ENCODE measurements around the gene FBXW12. TPM values are rescaled to one million over a fixed set of nuclear protein-coding genes. Genes with fewer than 3 reads are reported as not detected.

The FBXW12 gene
- total and polyA plus RNA-seq, 2 of the 8 experiments (the other 6 are each of a cell fraction or from before 2014, with no cell fraction given), result 0.35 to 0.85 TPM

DNA sequence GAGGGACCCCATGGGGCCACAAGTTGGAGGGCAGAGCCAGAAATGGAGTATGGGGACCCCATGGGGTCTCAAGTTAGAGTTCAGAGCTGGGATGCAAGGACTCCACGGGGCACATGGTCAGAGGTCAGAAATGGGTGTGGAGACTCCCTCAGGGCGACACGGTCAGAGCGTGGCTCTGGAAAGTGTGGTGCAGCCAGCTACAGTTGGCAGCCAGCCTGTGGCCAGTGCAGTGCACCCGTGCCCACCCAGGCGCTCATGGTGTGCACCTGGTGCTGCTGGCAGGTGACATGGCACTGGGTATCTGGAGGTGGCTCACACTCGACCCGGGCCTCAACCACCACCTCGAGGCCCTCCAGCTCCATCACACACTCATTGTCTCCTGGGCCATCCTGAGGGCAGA is 46.6 kb downstream of the FBXW12 start:
- POLR2A ChIA-PET (ENCODE audit: partially characterized antibody), result interaction anchor here (0.9 to 31.5 kb wide), 8 partner anchors 9 to 91 kb away, joined by 3 to 650 read pairs (median 8); partner anchors contain the start of genes ATRIP, CCDC51, PLXNB1 and TMA7
- DNase-seq (ENCODE audit: low read depth in 1 of 2, low spot score in 2 of 2), result no peak
- no peak for TF ChIP-seq POLR2A (IDR thresholded peaks at IDR 0.05; ENCODE audit: control extremely low read depth in 1 of 2, low read depth in 2 of 2, low read length in 2 of 2)
- TF ChIP-seq, protein P1, sequence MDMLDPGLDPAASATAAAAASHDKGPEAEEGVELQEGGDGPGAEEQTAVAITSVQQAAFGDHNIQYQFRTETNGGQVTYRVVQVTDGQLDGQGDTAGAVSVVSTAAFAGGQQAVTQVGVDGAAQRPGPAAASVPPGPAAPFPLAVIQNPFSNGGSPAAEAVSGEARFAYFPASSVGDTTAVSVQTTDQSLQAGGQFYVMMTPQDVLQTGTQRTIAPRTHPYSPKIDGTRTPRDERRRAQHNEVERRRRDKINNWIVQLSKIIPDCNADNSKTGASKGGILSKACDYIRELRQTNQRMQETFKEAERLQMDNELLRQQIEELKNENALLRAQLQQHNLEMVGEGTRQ (IDR thresholded peaks at IDR 0.05; ENCODE audit: low read length), result no peak
- no peak for TF ChIP-seq RFX5 (IDR thresholded peaks at IDR 0.05; ENCODE audit: borderline replicate concordance, low read depth, low read length)
- no peak for TF ChIP-seq RBBP5 (IDR thresholded peaks at IDR 0.05; ENCODE audit: borderline replicate concordance, low read depth, low read length)
- TF ChIP-seq SIX5 (IDR thresholded peaks at IDR 0.05; ENCODE audit: low read depth, low read length), result no peak
- no peak for TF ChIP-seq RNF2 (IDR thresholded peaks at IDR 0.05; ENCODE audit: borderline replicate concordance, low read depth, low read length, missing control alignments, poor library complexity, severe bottlenecking)
- TF ChIP-seq SP4 (IDR thresholded peaks at IDR 0.05; ENCODE audit: low read length), result no peak
- TF ChIP-seq ASH2L (IDR thresholded peaks at IDR 0.05; ENCODE audit: low read length), result no peak
- TF ChIP-seq, protein P2, sequence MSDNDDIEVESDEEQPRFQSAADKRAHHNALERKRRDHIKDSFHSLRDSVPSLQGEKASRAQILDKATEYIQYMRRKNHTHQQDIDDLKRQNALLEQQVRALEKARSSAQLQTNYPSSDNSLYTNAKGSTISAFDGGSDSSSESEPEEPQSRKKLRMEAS (IDR thresholded peaks at IDR 0.05), result no peak
- no peak for TF ChIP-seq CEBPB (IDR thresholded peaks at IDR 0.05; ENCODE audit: low read depth, low read length)
- no peak for TF ChIP-seq HDAC6 (IDR thresholded peaks at IDR 0.05; ENCODE audit: low read depth, low read length)
- TF ChIP-seq NANOG (IDR thresholded peaks at IDR 0.05; ENCODE audit: insufficient read depth, low read depth, low read length, poor library complexity, severe bottlenecking), result no peak
- TF ChIP-seq GABPA (IDR thresholded peaks at IDR 0.05; ENCODE audit: borderline replicate concordance, insufficient read depth, low read length), result no peak

More for the DNA sequence above, 46.6 kb downstream of the FBXW12 start:
- Histone ChIP-seq H3K36me3 (ENCODE audit: control insufficient read depth in 2 of 4, insufficient read depth in 4 of 4, low read length in 3 of 4) (peaks cover 52 to 63% (median 58%) of the 10 kb centered on the region in 4 experiments), H3K4me1 (replicated peaks in 1 of 4; ENCODE audit: control insufficient read depth in 3 of 4, insufficient read depth in 4 of 4, low read length in 3 of 4) (no peaks in the 10 kb centered on the region), H3K14ac (ENCODE audit: insufficient read length) (no peak overlapping the region), H3K23ac (ENCODE audit: insufficient read length) (no peak overlapping the region), H3K79me1 (ENCODE audit: low read depth, low read length) (peaks cover 13% of the 10 kb centered on the region), H4K8ac (ENCODE audit: extremely low read depth, insufficient read depth, low read length) (no peak overlapping the region), H3K23me2 (ENCODE audit: low read depth, low read length) (no peaks in the 10 kb centered on the region), H4K20me1 (replicated peaks in 1 of 2; ENCODE audit: control insufficient read depth in 1 of 2, insufficient read depth in 2 of 2, low read length in 2 of 2) (peaks cover 22 to 50% of the 10 kb centered on the region in 2 experiments), H4K5ac (ENCODE audit: insufficient read length, low read depth, low read length) (no peak overlapping the region), H2AK5ac (ENCODE audit: low read depth, low read length) (no peak overlapping the region), H2BK12ac (ENCODE audit: low read depth, low read length) (no peak overlapping the region), H3K9ac (replicated peaks in 1 of 4; ENCODE audit: extremely low read depth in 1 of 4, low read depth in 3 of 4, low read length in 3 of 4) (no peak overlapping the region), H3K4ac (replicated peaks; ENCODE audit: insufficient read length, low read depth, low read length) (no peak overlapping the region), H2BK20ac (ENCODE audit: low read length) (no peak overlapping the region), H3K18ac (ENCODE audit: extremely low read depth, low read length) (no peak overlapping the region), H3K9me3 (ENCODE audit: insufficient read depth in 2 of 2, low read depth in 1 of 2, low read length in 1 of 2) (no peaks in the 10 kb centered on the region), H3K27me3 (replicated peaks in 1 of 4; ENCODE audit: control insufficient read depth in 3 of 4, extremely low read depth in 1 of 4, insufficient read depth in 3 of 4, low read length in 3 of 4) (no peaks in the 10 kb centered on the region), H3K56ac (replicated peaks; ENCODE audit: insufficient read length, low read depth, low read length) (no peak overlapping the region), H2BK5ac (ENCODE audit: low read depth, low read length) (0 out of 2 replicates have a peak overlapping the region, but pooled peaks have one; percentile 21), H2AFZ (ENCODE audit: low read length) (no peak overlapping the region), H2BK15ac (ENCODE audit: low read length) (no peak overlapping the region), H3K79me2 (ENCODE audit: control insufficient read depth in 1 of 2, insufficient read depth in 2 of 2, low read length in 2 of 2) (peaks cover 0 to 18% of the 10 kb centered on the region in 2 experiments; a peak in 1 of 4 replicates), H3K4me3 (ENCODE audit: extremely low read depth in 1 of 4, insufficient read depth in 2 of 4, low read depth in 3 of 4, low read length in 4 of 4) (no peak overlapping the region), H2BK120ac (replicated peaks; ENCODE audit: low read depth, low read length) (no peak overlapping the region), H3K27ac (ENCODE audit: low read depth, low read length) (no peak overlapping the region), H4K91ac (replicated peaks; ENCODE audit: insufficient read length, low read length) (no peak overlapping the region), H3K4me2 (ENCODE audit: insufficient read depth in 1 of 2, low read depth in 2 of 2, low read length in 2 of 2) (no peak overlapping the region)
- CTCF ChIA-PET (ENCODE audit: partially characterized antibody), result interaction anchor here (0.6 to 6.9 kb wide), 7 partner anchors 10 to 221 kb away, joined by 3 to 95 read pairs (median 18); no protein-coding TSS in a partner anchor
- FAIRE-seq, result no peak
- 94% methylated on average over 9 of the region's 9 CpGs; no CpG with 5 or more reads in 1 of the 2 experiments for WGBS, 2 experiments (ENCODE audit: extremely low coverage in 1 of 2, insufficient coverage in 1 of 2, insufficient read length in 1 of 2, insufficient replicate concordance in 2 of 2, low coverage in 1 of 2, low lambda C conversion rate in 2 of 2, missing lambda C conversion rate in 1 of 2)

Measured in H1 (cell line).